HL-60 (cell line): ENCODE measurements around the gene TMEM151A.

Experiments
- CTCF ChIP-seq: IDR thresholded peaks from one replicate; pipeline ENCODE4 v1.5.1; 2011; ENCODE audit warnings: low read length, control low read depth, inconsistent platforms; ENCODE audit not compliant: insufficient read depth
- GABPA ChIP-seq: IDR thresholded peaks from 2 replicates; pipeline ENCODE4 v1.6.1; 2012; ENCODE audit warnings: low read depth
- POLR2AphosphoS5 ChIP-seq: IDR thresholded peaks from 2 replicates; pipeline ENCODE4 v1.6.1; 2012; ENCODE audit warnings: low read depth
- REST ChIP-seq: IDR thresholded peaks from 2 replicates; pipeline ENCODE4 v1.6.1; 2012; ENCODE audit warnings: low read depth; ENCODE audit not compliant: insufficient replicate concordance
- SPI1 ChIP-seq: IDR thresholded peaks from 2 replicates; pipeline ENCODE4 v1.6.1; 2012; ENCODE audit warnings: low read depth, mild to moderate bottlenecking, borderline replicate concordance

DNA sequence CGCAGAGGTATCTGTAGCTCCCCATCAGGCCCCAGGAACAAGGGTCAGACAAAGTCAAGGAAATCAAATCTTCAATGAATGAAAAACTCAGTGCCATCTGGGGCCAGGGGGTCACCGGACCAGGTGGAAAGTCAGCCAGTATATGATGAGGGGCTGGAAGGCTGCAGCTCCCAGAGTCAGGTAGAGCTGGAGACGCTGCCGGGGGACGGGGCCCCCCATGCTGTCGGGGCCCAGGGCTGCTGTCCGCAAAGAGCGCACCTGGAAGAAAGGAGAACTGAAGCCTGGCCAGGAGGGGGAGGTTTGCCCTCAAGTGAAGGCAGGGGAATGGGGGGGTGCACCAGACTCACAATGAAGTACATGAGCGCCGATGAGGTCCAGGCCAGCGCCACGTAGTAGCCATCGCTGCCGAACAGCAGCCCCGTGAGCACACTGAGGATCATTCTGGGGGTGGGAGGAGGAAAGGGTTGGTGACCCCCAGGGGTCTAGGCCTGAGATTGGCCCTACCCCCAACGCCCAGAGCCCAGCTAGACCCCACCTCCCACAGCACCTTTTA lies 7.1 kb upstream of the TMEM151A start:
- no peak for TF ChIP-seq POLR2AphosphoS5
- no peak for TF ChIP-seq CTCF
- no peak for TF ChIP-seq REST
- no peak for TF ChIP-seq GABPA
- TF ChIP-seq SPI1, result no peak
